PC-3 (cell line): ENCODE results near the gene LMO1. TPM values are rescaled to one million over a fixed set of nuclear protein-coding genes. Genes with fewer than 3 reads are reported as not detected.

ENCODE experiments used
- ATAC-seq: fragments of 200-7000 bp; cut with Tn5 transposase; 2 replicates; pipeline ENCODE4 v1.9.1; 2020; ENCODE audit warnings: mild to moderate bottlenecking, moderate library complexity
- BruUV-seq: library from RNA; stranded (reverse); fragments of 400-500 nt; replicated peaks from 2 replicates; lab custom pipeline; 2021; lab: Mats Ljungman, UMichigan
- CTCF ChIA-PET: fragments of 300-600 bp; sonication (Branson Sonifier 250); formaldehyde crosslinking; loops from one replicate; lab custom pipeline; 2022; ENCODE audit warnings: antibody characterized with exemption; lab: Charles Lee
- POLR2A ChIA-PET: fragments of 300-600 bp; sonication (Branson Sonifier 250); formaldehyde crosslinking; loops from one replicate; lab custom pipeline; 2022; ENCODE audit warnings: antibody characterized with exemption; ENCODE audit not compliant: unreplicated experiment; lab: Charles Lee
- DNase-seq: peaks from one replicate; pipeline ENCODE4 v3.0.0-alpha.2; 2015
- H2AFZ ChIP-seq: fragments of 300-600 bp; sonication (generic); 2 replicates; pipeline ENCODE4 v1.6.0; 2016; ENCODE audit warnings: antibody characterized with exemption, low read length
- H3F3A ChIP-seq: fragments of 300-600 bp; sonication (generic); one replicate; pipeline ENCODE4 v1.6.0; 2017; ENCODE audit warnings: antibody characterized with exemption, low read length, control low read depth, mild to moderate bottlenecking; ENCODE audit not compliant: unreplicated experiment
- H3K27ac ChIP-seq: fragments of 300-600 bp; sonication (generic); 2 replicates; pipeline ENCODE4 v1.5.1; 2016; ENCODE audit warnings: mild to moderate bottlenecking, low read length
- H3K27me3 ChIP-seq: fragments of 300-600 bp; sonication (generic); 2 replicates; pipeline ENCODE4 v1.6.1; 2016; ENCODE audit warnings: low read length, mixed read lengths
- H3K36me3 ChIP-seq: fragments of 300-600 bp; sonication (generic); 2 replicates; pipeline ENCODE4 v1.6.1; 2016; ENCODE audit warnings: low read depth, mixed run types, low read length, mixed read lengths
- H3K4me1 ChIP-seq: fragments of 300-600 bp; sonication (generic); 2 replicates; pipeline ENCODE4 v1.5.1; 2016; ENCODE audit warnings: low read length; ENCODE audit not compliant: insufficient read depth
- H3K4me2 ChIP-seq: fragments of 300-600 bp; sonication (generic); 2 replicates; pipeline ENCODE4 v1.6.0; 2016; ENCODE audit warnings: low read length
- H3K4me3 ChIP-seq: fragments of 300-600 bp; sonication (generic); 2 replicates; pipeline ENCODE4 v1.5.1; 2016; ENCODE audit warnings: mild to moderate bottlenecking, low read length, mixed read lengths
- H3K79me2 ChIP-seq: fragments of 300-600 bp; sonication (generic); 2 replicates; pipeline ENCODE4 v1.6.1; 2017; ENCODE audit warnings: low read length, mixed read lengths
- H3K9ac ChIP-seq: fragments of 300-600 bp; sonication (generic); 2 replicates; pipeline ENCODE4 v1.6.0; 2016; ENCODE audit warnings: mild to moderate bottlenecking, low read length
- H3K9me2 ChIP-seq: fragments of 300-600 bp; sonication (generic); replicated peaks from 2 replicates; pipeline ENCODE4 v1.6.1; 2016; ENCODE audit warnings: mixed run types, low read length, mixed read lengths
- H3K9me3 ChIP-seq: fragments of 300-600 bp; sonication (generic); 2 replicates; pipeline ENCODE4 v1.6.1; 2016; ENCODE audit warnings: low read length, mixed read lengths
- H4K20me1 ChIP-seq: fragments of 300-600 bp; sonication (generic); 2 replicates; pipeline ENCODE4 v1.6.1; 2016; ENCODE audit warnings: low read length, mixed read lengths
- CTCF ChIP-seq: fragments of 300-600 bp; sonication (generic); conservative IDR thresholded peaks from 2 replicates; pipeline ENCODE4 v1.5.1; 2017; ENCODE audit warnings: antibody characterized with exemption, low read depth, mild to moderate bottlenecking, low read length
- EZH2 ChIP-seq: fragments of 300-600 bp; sonication (generic); IDR thresholded peaks from one replicate; pipeline ENCODE4 v1.6.1; 2017; ENCODE audit warnings: antibody characterized with exemption, mild to moderate bottlenecking, low read length; ENCODE audit not compliant: unreplicated experiment
- EZH2phosphoT487 ChIP-seq: fragments of 300-600 bp; sonication (generic); IDR thresholded peaks from 2 replicates; pipeline ENCODE4 v1.6.1; 2018; ENCODE audit warnings: mild to moderate bottlenecking, antibody characterized with exemption, low read length, borderline replicate concordance
- intact Hi-C: fragments of 100-400 bp; cut with micrococcal nuclease; formaldehyde crosslinking; loops from 2 replicates; pipeline ENCODE4 v1.9.0; 2023
- total RNA-seq: library from RNA; depleted of rRNA; stranded (reverse); fragments of >200 nt; gene quantifications from 2 replicates; pipeline ENCODE4 v1.2.3, GENCODE V29; 2014

The LMO1 gene
- total RNA-seq, 1 experiment from 2014 or later, result 0.15 TPM

GRCh38 chr11:8241373-8242117 lies 22.1 kb downstream of the LMO1 start:
- ChIA-PET CTCF (no interaction called here), POLR2A (no interaction called here)
- TF ChIP-seq EZH2, result no peak
- no peak for TF ChIP-seq EZH2phosphoT487
- no peak for TF ChIP-seq CTCF
- Histone ChIP-seq H3K9me2 (no peaks in the 10 kb centered on the region), H4K20me1 (no peaks in the 10 kb centered on the region), H3K4me2 (no peak overlapping the region), H3K79me2 (no peaks in the 10 kb centered on the region), H3K27me3 (0 out of 2 replicates have a peak, but pooled peaks cover 18% of the 10 kb centered on the region), H3K9me3 (no peaks in the 10 kb centered on the region), H2AFZ (no peak overlapping the region), H3K4me1 (no peaks in the 10 kb centered on the region), H3K9ac (no peak overlapping the region), H3K36me3 (no peaks in the 10 kb centered on the region), H3F3A (no peaks in the 10 kb centered on the region), H3K27ac (no peak overlapping the region), H3K4me3 (no peak overlapping the region)
- intact Hi-C loops, result no loop called here
- ATAC-seq, result no peak
- DNase-seq, result no peak
- BruUV-seq, result no TSS peak

GRCh38 chr11:8239536-8240228 lies 24.0 kb downstream of the LMO1 start:
- H3K27ac ChIP-seq, result no peak overlapping the region
- intact Hi-C loops, result no loop called here
- POLR2A ChIA-PET, result no interaction called here

More at GRCh38 chr11:8239536-8240228, 24.0 kb downstream of the LMO1 start:
- Histone ChIP-seq H3K9me2 (no peaks in the 10 kb centered on the region), H3K9ac (no peak overlapping the region), H2AFZ (no peak overlapping the region), H3K79me2 (no peaks in the 10 kb centered on the region), H3F3A (no peaks in the 10 kb centered on the region), H3K9me3 (no peaks in the 10 kb centered on the region), H3K4me3 (no peak overlapping the region), H3K4me2 (no peak overlapping the region), H3K36me3 (no peaks in the 10 kb centered on the region), H3K27me3 (0 out of 2 replicates have a peak, but pooled peaks cover 11% of the 10 kb centered on the region), H3K4me1 (peaks cover 2% of the 10 kb centered on the region; the same call in 1 of the 2 replicates), H4K20me1 (no peaks in the 10 kb centered on the region)
- DNase-seq (no peak), ATAC-seq (no peak)
- BruUV-seq, result no TSS peak
- CTCF ChIA-PET, result no interaction called here
- TF ChIP-seq EZH2 (no peak), EZH2phosphoT487 (no peak), CTCF (no peak)
